IPS-15b (cell line): ENCODE data around the gene DHX40.
"Not testable (repeated sequence)": the region's sequence is repeated elsewhere in the genome, so short reads cannot be mapped to it uniquely, and the experiment has no call there.

Experiments
- H3K27me3 ChIP-seq: one replicate; pipeline ENCODE4 v1.6.1; 2013; ENCODE audit warnings: low read length; ENCODE audit not compliant: control insufficient read depth, insufficient read depth
- H3K36me3 ChIP-seq: one replicate; pipeline ENCODE4 v1.6.1; 2013; ENCODE audit warnings: low read length; ENCODE audit not compliant: control insufficient read depth, insufficient read depth
- H3K4me1 ChIP-seq: one replicate; pipeline ENCODE4 v1.6.1; 2013; ENCODE audit warnings: mild to moderate bottlenecking, low read length; ENCODE audit not compliant: control insufficient read depth, insufficient read depth
- H3K4me3 ChIP-seq: one replicate; pipeline ENCODE4 v1.5.1; 2013; ENCODE audit warnings: low read depth, low read length
- H3K9ac ChIP-seq: one replicate; pipeline ENCODE4 v1.6.1; 2013; ENCODE audit warnings: low read depth, mild to moderate bottlenecking, low read length
- H3K9me3 ChIP-seq: one replicate; pipeline ENCODE4 v1.6.1; 2013; ENCODE audit warnings: mild to moderate bottlenecking, low read length; ENCODE audit not compliant: control insufficient read depth, insufficient read depth

DHX40 gene

DNA sequence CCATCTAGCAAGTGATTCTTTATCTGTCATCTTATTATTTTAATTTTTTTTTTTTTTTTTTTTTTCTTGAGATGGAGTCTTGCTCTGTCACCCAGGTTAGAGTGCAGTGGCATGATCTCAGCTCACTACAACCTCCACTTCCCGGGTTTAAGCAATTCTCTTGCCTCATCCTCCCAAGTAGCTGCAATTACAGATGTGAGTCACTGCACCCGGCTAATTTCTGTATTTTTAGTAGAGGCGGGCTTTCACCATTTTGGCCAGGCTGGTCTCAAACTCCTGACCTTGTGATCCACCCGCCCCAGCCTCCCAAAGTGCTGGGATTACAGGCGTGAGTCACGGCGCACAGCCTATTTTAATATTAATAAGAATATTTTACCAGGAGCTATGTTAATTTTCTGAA, 91.2 kb downstream of the DHX40 start:
- not testable (repeated sequence) for H3K4me3 ChIP-seq, H3K9me3 ChIP-seq, H3K9ac ChIP-seq, H3K27me3 ChIP-seq, H3K4me1 ChIP-seq
- peaks cover 16% of the 10 kb centered on the region for H3K36me3 ChIP-seq
